ENCODE measurements around the gene PROSER1.

DNA sequence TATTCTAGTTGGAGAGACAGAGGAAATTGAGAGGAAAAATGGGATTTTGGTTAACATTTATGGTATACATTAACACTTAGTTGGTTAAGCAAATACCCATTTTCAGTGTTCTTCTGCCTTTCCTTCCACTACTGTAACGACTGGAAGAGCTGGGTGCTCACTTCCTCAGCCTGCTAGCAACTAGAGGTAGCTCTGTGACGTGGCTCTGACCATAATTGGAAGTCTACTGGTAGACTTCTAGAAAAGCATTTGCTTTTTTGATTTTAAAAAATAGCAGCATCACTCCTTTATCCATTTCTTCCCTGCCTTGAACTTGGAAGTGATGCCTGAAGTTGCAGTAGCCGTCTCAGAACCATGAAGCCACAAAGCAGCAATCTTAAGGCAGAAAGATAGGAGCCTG, 16.2 kb upstream of the PROSER1 start:
- TF ChIP-seq SNAI2 (CRISPR knock-in tag; IDR thresholded peaks at IDR 0.05) (no peak), ISL1 (CRISPR knock-in tag; IDR thresholded peaks at IDR 0.05) (no peak), RARB (CRISPR knock-in tag; IDR thresholded peaks at IDR 0.05) (no peak), ARNTL (CRISPR knock-in tag; IDR thresholded peaks at IDR 0.05; ENCODE audit: borderline replicate concordance, low read depth) (no peak), ZNF565 (CRISPR knock-in tag; conservative IDR thresholded peaks at IDR 0.05; ENCODE audit: low read depth) (no peak), ZC3H10 (CRISPR knock-in tag; IDR thresholded peaks at IDR 0.05) (no peak), BACH2 (CRISPR knock-in tag; IDR thresholded peaks at IDR 0.05; ENCODE audit: borderline replicate concordance) (no peak), CREB5 (CRISPR knock-in tag; IDR thresholded peaks at IDR 0.05; ENCODE audit: low read depth) (no peak)
- TF ChIP-seq, protein P1, sequence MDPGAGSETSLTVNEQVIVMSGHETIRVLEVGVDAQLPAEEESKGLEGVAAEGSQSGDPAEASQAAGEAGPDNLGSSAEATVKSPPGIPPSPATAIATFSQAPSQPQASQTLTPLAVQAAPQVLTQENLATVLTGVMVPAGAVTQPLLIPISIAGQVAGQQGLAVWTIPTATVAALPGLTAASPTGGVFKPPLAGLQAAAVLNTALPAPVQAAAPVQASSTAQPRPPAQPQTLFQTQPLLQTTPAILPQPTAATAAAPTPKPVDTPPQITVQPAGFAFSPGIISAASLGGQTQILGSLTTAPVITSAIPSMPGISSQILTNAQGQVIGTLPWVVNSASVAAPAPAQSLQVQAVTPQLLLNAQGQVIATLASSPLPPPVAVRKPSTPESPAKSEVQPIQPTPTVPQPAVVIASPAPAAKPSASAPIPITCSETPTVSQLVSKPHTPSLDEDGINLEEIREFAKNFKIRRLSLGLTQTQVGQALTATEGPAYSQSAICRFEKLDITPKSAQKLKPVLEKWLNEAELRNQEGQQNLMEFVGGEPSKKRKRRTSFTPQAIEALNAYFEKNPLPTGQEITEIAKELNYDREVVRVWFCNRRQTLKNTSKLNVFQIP (CRISPR knock-in tag; IDR thresholded peaks at IDR 0.05; ENCODE audit: borderline replicate concordance, low read depth), result no peak

Data from SK-N-SH treated with all-trans-retinoic acid at 6 μM for 48 hours (cell line).